ENCODE measurements around the gene PLA2G5.

GRCh38 chr1:20136249-20136648 is 66.3 kb downstream of the PLA2G5 start:
- TF ChIP-seq CTCF (IDR thresholded peaks at IDR 0.05) (no peak), POLR2A (IDR thresholded peaks at IDR 0.05) (no peak)
